ENCODE data around the gene DNAH2. TPM values are rescaled to one million over a fixed set of nuclear protein-coding genes. Genes with fewer than 3 reads are reported as not detected.

DNAH2 gene
- total and polyA plus RNA-seq, 12 donors: under 0.01 to 0.30 (median 0.03) TPM; not detected in 3

GRCh38 chr17:7843536-7844291, 126.2 kb downstream of the DNAH2 start:
- no peaks in the 10 kb centered on the region for H3K27me3 ChIP-seq
- ATAC-seq (peak; percentile 22 to 58 (median 40)), DNase-seq (peak; percentile 81 to 85)
- H3K9me3 ChIP-seq: no peaks in the 10 kb centered on the region
- 0 to 2% methylated on average over 59 to 60 of the region's 61 CpGs for WGBS, 2 donors
- no peak for TF ChIP-seq CTCF (IDR thresholded peaks at IDR 0.05)
- peak overlapping the region; percentile 90 to 100 (median 97) for H3K27ac ChIP-seq
- H3K4me3 ChIP-seq: peak overlapping the region; percentile 68 to 90 (median 76)
- peaks cover 0 to 50% (median 20%) of the 10 kb centered on the region in 9 donors for H3K36me3 ChIP-seq
- intact Hi-C loops (cut with DNase I): loop anchor here in 5 of 10 donors (1.0 to 10.0 kb wide), 4 partner anchors 9 to 311 kb away; partner anchors contain the start of genes KDM6B (in 2 of the 5), NAA38 (in 2 of the 5) and PER1 (in 2 of the 5)
- peaks cover 15 to 56% (median 45%) of the 10 kb centered on the region in 9 donors for H3K4me1 ChIP-seq

GRCh38 chr17:7844292-7845154, 127.0 kb downstream of the DNAH2 start:
- WGBS, 2 donors: 1% methylated on average over 65 to 71 of the region's 71 CpGs
- TF ChIP-seq CTCF (IDR thresholded peaks at IDR 0.05): no peak
- Histone ChIP-seq H3K4me1 (peaks cover 12 to 48% (median 37%) of the 10 kb centered on the region in 9 donors), H3K9me3 (no peaks in the 10 kb centered on the region), H3K4me3 (peak overlapping the region; percentile 68 to 90 (median 76)), H3K27me3 (no peaks in the 10 kb centered on the region), H3K27ac (peak overlapping the region; percentile 90 to 100 (median 97)), H3K36me3 (peaks cover 0 to 58% (median 28%) of the 10 kb centered on the region in 9 donors)
- ATAC-seq (peak; percentile 57 to 80 (median 71)), DNase-seq (peak; percentile 88 to 94)
- intact Hi-C loops (cut with DNase I): loop anchor here in 3 of 10 donors (1.0 to 10.0 kb wide), 3 partner anchors 10 to 310 kb away; partner anchors contain the start of genes PER1 (in 2 of the 3) and KDM6B (in 1 of the 3)

GRCh38 chr17:7845359-7846062, 128.0 kb downstream of the DNAH2 start:
- H3K36me3 ChIP-seq: peaks cover 0 to 60% (median 38%) of the 10 kb centered on the region in 9 donors
- H3K9me3 ChIP-seq: no peaks in the 10 kb centered on the region
- H3K27ac ChIP-seq: peak overlapping the region in 9 of 10 donors; percentile 90 to 100 (median 98)
- intact Hi-C loops (cut with DNase I): loop anchor here in 1 of 10 donors (10.0 kb wide), 1 partner anchor 309 kb away; the partner anchor contains the start of gene PER1
- no peaks in the 10 kb centered on the region for H3K27me3 ChIP-seq
- H3K4me1 ChIP-seq: peaks cover 12 to 38% (median 28%) of the 10 kb centered on the region in 9 donors
- ATAC-seq (no peak), DNase-seq (no peak)
- WGBS, 2 donors: 72 to 75% methylated on average over 15 of the region's 15 CpGs
- H3K4me3 ChIP-seq: peak overlapping the region in 9 of 10 donors; percentile 68 to 90 (median 76)
- no peak for TF ChIP-seq CTCF (IDR thresholded peaks at IDR 0.05)

Data from heart right ventricle (tissue), 16 donors.